ENCODE results near the gene TNNT3.
A peak's percentile ranks its signal among the peaks of the same experiment; 100 is the strongest.

The TNNT3 gene

DNA sequence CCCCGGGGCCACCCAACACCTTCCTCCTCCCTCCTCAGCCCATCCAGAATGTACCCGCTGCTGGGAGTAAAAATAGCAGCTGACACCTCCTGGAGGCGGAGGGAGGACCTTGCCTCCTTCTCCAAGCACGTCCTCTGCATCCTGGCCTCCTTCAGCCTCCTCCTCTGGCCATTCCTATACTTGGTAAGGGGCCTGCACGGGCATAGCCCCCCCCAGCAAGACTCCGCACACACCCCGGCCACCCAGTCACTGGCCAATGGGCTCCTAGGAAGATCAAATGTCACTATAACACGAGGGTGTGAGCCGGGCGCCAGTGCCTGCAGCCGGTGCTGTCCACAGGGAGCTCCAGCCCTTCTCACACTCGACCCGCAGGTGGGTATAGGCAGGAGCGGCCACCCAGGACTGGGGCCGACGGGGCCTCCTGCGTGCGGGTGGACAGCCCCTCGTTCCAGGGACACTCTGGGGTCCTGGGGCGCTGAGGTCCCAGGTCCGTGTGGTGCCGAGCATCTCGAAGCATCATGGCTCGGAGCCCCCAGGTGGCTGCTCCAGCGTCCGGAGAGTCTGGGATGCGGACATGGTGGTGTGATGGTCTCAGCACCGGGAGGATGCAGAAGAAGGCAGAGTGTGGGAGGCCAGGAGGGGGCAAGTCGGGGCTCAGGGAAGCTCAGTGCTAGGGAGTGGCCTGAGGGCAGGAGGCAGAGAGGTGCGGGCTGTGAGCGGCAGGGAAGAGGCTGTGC, at the start of gene TNNT3:
TNNT3 (plus strand) TSS at position 313 of the 737 bp plus-strand sequence. CDS start 3,172 bp downstream, outside the sequence.
- TF ChIP-seq GATA3 (IDR thresholded peaks at IDR 0.05; ENCODE audit: low read depth, low read length) (no peak), GATA2 (IDR thresholded peaks at IDR 0.05; ENCODE audit: low read depth, low read length) (no peak)

DNA sequence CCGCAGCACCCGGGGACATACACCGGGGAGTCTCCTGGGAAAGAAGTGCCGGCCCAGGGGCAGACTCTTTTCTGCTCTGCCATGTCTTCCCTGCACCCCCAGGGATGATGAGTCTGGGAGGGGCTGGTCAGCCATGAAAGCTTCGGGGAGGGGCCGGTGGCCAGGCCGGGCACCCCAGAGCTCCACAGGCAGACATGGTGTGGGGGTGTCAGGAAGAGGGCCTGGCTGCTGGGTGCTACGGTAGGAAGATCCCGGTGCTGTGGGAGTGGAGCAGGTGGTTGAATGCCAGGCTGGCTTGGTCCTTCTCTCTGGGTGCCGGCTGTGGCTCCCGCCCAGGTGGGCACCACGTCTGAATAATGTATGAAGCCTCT, 49.2 kb upstream of the TNNT3 start:
- TF ChIP-seq GATA3 (IDR thresholded peaks at IDR 0.05; ENCODE audit: low read depth, low read length) (no peak), GATA2 (IDR thresholded peaks at IDR 0.05; ENCODE audit: low read depth, low read length) (no peak)

DNA sequence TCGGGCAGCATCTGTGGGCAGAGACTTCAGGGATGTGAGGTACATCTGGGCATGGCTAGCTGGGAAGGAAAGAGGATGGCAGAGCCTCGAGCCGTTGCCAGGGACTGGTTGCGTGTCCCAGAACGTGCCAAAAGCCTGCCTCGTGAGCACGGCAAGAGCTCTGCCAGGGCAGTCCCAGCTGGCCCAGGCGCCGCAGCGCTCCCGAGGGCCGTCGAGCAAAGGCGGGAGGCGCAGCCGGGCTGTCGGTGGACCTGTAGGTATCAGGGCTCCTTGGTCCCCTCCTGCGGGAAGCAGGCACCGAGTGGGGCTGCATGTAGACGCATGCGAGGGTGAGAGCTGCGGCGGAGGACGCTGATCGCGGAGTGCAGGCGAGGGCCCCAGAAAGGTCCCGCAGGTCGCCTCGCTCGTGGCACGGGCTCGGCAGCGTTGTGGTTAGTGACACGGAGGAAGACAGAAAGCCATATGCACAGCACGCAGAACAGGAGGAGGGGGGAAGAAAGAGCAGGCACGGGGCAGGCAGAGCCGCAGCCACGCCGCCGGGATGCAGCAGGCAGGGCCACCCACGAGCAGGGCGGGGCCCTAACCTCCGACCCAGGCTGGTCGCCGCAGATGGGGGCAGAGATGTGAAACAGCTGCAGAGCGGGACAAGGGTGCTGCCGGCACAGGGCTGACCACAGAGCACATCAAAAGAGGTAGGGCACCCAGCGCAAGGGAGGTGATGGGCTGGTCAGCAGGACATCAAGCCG, 48.6 kb upstream of the TNNT3 start:
- no peak for TF ChIP-seq GATA2 (IDR thresholded peaks at IDR 0.05; ENCODE audit: low read depth, low read length)
- TF ChIP-seq GATA3 (IDR thresholded peaks at IDR 0.05; ENCODE audit: low read depth, low read length), result no peak

DNA sequence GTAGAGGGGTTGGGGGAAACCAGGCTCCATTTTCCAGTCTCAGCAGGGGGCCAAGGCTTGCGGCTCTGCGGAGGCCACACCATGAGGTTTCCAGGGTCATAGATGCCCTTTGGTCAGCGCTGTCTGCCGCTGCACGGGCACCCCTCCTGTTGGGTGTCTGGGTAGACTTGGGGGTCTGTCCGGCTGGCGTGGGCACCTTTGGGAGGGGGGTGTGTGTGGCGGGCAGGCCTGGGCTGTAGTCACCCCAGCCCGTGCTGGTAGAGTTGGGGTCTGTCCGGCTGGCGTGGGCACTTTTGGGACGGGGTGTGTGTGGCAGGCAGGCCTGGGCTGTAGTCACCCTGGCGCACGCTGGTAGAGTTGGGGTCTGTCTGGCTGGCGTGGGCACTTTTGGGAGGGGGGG, 48.0 kb upstream of the TNNT3 start:
- TF ChIP-seq GATA2 (IDR thresholded peaks at IDR 0.05; ENCODE audit: low read depth, low read length), result no peak
- TF ChIP-seq GATA3 (IDR thresholded peaks at IDR 0.05; ENCODE audit: low read depth, low read length), result no peak

- TF ChIP-seq GATA3 (IDR thresholded peaks at IDR 0.05; ENCODE audit: low read depth, low read length), result no peak
- TF ChIP-seq GATA2 (IDR thresholded peaks at IDR 0.05; ENCODE audit: low read depth, low read length), result no peak
Measured at GRCh38 chr11:1872267-1872985, 47.1 kb upstream of the TNNT3 start.

DNA sequence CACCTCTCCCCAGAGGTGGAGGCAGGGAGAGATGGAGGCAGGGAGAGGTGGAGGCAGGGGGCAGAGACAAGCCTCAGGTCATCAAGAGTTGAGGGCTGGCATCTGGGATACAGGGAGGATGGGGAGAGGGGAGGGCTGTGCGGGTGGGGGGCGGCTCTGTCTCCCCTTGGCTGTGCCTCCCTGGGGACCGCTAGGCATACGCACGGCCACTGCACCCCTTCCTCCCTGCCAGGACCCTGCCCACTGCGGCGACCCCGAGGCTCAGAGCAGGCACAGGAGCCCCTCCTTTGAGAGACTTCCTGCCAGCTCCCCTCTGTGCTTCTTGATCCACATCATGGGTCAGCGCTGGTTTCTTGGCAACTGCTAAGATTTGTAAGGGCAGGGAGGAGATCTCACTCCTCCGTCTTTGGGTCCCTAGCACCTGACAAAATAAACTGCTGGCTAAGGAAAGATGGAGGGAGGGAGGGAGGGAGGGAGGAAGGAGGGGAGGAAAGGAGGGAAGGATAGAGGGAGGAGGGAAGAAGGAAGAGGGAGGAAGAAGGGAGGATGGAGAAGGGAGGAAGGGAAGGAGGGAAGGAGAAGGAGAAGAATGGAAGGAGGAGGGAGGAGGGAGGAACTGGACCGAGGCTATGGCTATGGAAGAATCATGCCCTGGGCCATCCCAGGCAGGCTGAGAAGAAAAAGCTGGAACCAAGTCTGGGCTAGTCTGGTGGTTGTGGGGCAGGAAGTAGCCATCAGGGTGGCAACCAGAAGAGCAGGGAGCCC, 46.3 kb upstream of the TNNT3 start:
- TF ChIP-seq GATA2 (IDR thresholded peaks at IDR 0.05; ENCODE audit: low read depth, low read length) (no peak), GATA3 (IDR thresholded peaks at IDR 0.05; ENCODE audit: low read depth, low read length) (no peak)

- TF ChIP-seq GATA2 (IDR thresholded peaks at IDR 0.05; ENCODE audit: low read depth, low read length), result no peak
- TF ChIP-seq GATA3 (IDR thresholded peaks at IDR 0.05; ENCODE audit: low read depth, low read length), result no peak
Measured at GRCh38 chr11:1875093-1875850, 44.2 kb upstream of the TNNT3 start.

- TF ChIP-seq GATA3 (IDR thresholded peaks at IDR 0.05; ENCODE audit: low read depth, low read length) (no peak), GATA2 (IDR thresholded peaks at IDR 0.05; ENCODE audit: low read depth, low read length) (no peak)
Measured at GRCh38 chr11:1876361-1877063, 43.0 kb upstream of the TNNT3 start.

- TF ChIP-seq GATA2 (IDR thresholded peaks at IDR 0.05; ENCODE audit: low read depth, low read length) (no peak), GATA3 (IDR thresholded peaks at IDR 0.05; ENCODE audit: low read depth, low read length) (no peak)
Measured at GRCh38 chr11:1877211-1878136, 42.0 kb upstream of the TNNT3 start.

GRCh38 chr11:1878137-1879031, 41.1 kb upstream of the TNNT3 start:
- TF ChIP-seq GATA3 (IDR thresholded peaks at IDR 0.05; ENCODE audit: low read depth, low read length) (no peak), GATA2 (IDR thresholded peaks at IDR 0.05; ENCODE audit: low read depth, low read length) (peak; percentile 75)
